NB4 (cell line): ENCODE results near the gene ZNF214.

Experiments
- CTCF ChIP-seq: IDR thresholded peaks from one replicate; pipeline ENCODE4 v1.5.1; 2012; ENCODE audit warnings: low read depth, low read length
- MYC ChIP-seq: IDR thresholded peaks from 2 replicates; pipeline ENCODE4 v1.6.1; 2011; ENCODE audit warnings: low read depth, low read length

- TF ChIP-seq CTCF (no peak), MYC (no peak)
These were observed 12.5 kb upstream of the ZNF214 start for GRCh38 chr11:7032692-7033091.
